SKM-1 (cell line): ENCODE results near the gene DDX39B.
"Not testable (repeated sequence)": the region's sequence is repeated elsewhere in the genome, so short reads cannot be mapped to it uniquely, and the experiment has no call there.

ENCODE experiments used
- DNase-seq: peaks from one replicate; lab custom pipeline; 2025; ENCODE audit not compliant: unreplicated experiment; lab: John Stamatoyannopoulos, UW

Gene DDX39B

GRCh38 chr6:31487674-31488073 is 54.1 kb downstream of the DDX39B start:
- not testable (repeated sequence) for DNase-seq

- DNase-seq = not testable (repeated sequence)
Observed at GRCh38 chr6:31486065-31486837, 55.6 kb downstream of the DDX39B start.

DNA sequence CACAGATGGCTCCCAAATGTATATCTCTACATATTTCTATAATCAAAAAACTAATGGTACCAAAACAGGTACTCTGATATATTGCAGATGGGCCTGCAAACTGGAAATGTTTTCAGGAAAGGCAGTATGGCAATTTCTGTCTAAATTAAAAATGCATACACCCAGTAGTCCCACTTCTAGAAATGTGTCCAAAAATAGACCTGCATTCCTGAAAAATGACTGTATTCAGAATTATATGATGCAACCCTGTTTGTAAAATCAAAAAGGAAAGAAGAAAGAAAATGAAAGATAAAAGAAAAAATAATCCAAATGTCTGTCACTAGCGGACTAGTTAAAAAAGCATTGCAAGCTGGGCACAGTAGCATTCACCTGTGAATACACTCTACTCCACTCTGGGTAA is 56.7 kb downstream of the DDX39B start:
- no peak for DNase-seq

GRCh38 chr6:31483392-31483791 is 58.4 kb downstream of the DDX39B start:
- DNase-seq = no peak

DNA sequence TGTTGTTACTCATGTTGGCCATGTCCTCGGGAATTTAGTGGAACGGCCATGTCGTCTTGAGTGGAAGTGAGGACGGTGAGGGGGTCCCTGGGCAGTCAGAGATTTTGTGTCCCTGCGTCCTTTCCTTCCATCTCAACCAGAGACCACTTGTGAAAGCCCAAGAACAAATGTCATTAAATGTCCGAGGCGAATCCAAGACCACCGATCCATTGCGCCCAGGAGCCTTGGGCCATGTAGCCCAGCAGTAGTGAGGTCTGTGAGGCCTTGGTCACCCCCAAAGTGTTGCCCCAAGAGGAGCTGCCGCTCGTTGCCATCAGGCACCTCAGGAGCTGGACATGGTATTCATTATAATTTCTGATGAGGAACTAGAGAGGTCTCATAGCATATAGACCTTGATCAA is 61.2 kb downstream of the DDX39B start:
- DNase-seq = no peak
